ENCODE data around the gene FDXACB1. TPM values are rescaled to one million over a fixed set of nuclear protein-coding genes. Genes with fewer than 3 reads are reported as not detected.

Gene FDXACB1
- total and polyA plus RNA-seq, 9 of the 15 experiments (the other 6 are each of a cell fraction or from before 2014, with no cell fraction given): 3.2 to 7.5 (median 5.3) TPM

GRCh38 chr11:111837366-111837891 is 41.5 kb downstream of the FDXACB1 start:
- H3K4me3 ChIP-seq: no peak overlapping the region
- intact Hi-C loops (cut with micrococcal nuclease): no loop called here
- H3K27ac ChIP-seq (ENCODE audit: extremely low read depth, low read depth, low read length): no peak overlapping the region
- no peak for TF ChIP-seq PTTG1 (tag; IDR thresholded peaks at IDR 0.05; ENCODE audit: low read depth)
- TF ChIP-seq ZNF766 (CRISPR knock-in tag; conservative IDR thresholded peaks at IDR 0.05): no peak
- TF ChIP-seq SIN3B (IDR thresholded peaks at IDR 0.05; ENCODE audit: low read depth): no peak
- no peak for TF ChIP-seq FOXM1 (IDR thresholded peaks at IDR 0.05; ENCODE audit: low read depth)
- TF ChIP-seq FOXM1 (CRISPR knock-in tag; IDR thresholded peaks at IDR 0.05; ENCODE audit: low read depth): no peak
- TF ChIP-seq CHD7 (IDR thresholded peaks at IDR 0.05; ENCODE audit: low read depth, low read length): no peak
- TF ChIP-seq ZNF140 (CRISPR knock-in tag; IDR thresholded peaks at IDR 0.05): no peak
- no peak for TF ChIP-seq MEF2A (IDR thresholded peaks at IDR 0.05; ENCODE audit: control insufficient read depth, low read depth, low read length)
- no peak for TF ChIP-seq PURB (CRISPR knock-in tag; IDR thresholded peaks at IDR 0.05; ENCODE audit: low read depth)
- no peak for TF ChIP-seq ZSCAN32 (CRISPR knock-in tag; IDR thresholded peaks at IDR 0.05)
- TF ChIP-seq XRCC5 (IDR thresholded peaks at IDR 0.05; ENCODE audit: low read depth, low read length): no peak
- no peak for TF ChIP-seq MAFG (tag; conservative IDR thresholded peaks at IDR 0.05)
- ChIA-PET POLR2A (interaction anchor here (0.9 kb wide), 1 partner anchor 13 kb away, joined by 3 read pairs; no protein-coding TSS in a partner anchor), CTCF (ENCODE audit: low intra/inter-chr PET ratio) (no interaction called here)
- no peak overlapping the region for H3K9ac ChIP-seq (ENCODE audit: insufficient read depth in 1 of 2, low read depth in 2 of 2, low read length in 2 of 2)
- peaks cover 27% of the 10 kb centered on the region for H3K36me3 ChIP-seq (ENCODE audit: control insufficient read depth, insufficient read depth, low read length)
- 67% methylated on average over 5 of the region's 5 CpGs for WGBS (ENCODE audit: insufficient coverage, low coverage, missing lambda C conversion rate)
- H3K79me2 ChIP-seq (ENCODE audit: control insufficient read depth, insufficient read depth, low read length): no peaks in the 10 kb centered on the region
- peaks cover 0 to 3% of the 10 kb centered on the region in 2 experiments; a peak in 2 of 5 replicates for H3K4me1 ChIP-seq (replicated peaks in 1 of 2; ENCODE audit: control insufficient read depth in 2 of 2, insufficient read depth in 2 of 2, low read length in 2 of 2)
- DNase-seq (ENCODE audit: extremely low read depth in 1 of 4, low spot score in 3 of 4) (no peak), FAIRE-seq (no peak), ATAC-seq (no peak)
- H3K4me2 ChIP-seq (ENCODE audit: insufficient read depth, low read length): no peak overlapping the region
- no peaks in the 10 kb centered on the region for H3K27me3 ChIP-seq (ENCODE audit: control insufficient read depth in 2 of 2, insufficient read depth in 2 of 2, low read length in 2 of 2)
- H3K9me1 ChIP-seq (ENCODE audit: control insufficient read depth, insufficient read depth, low read length): no peaks in the 10 kb centered on the region
- H2AFZ ChIP-seq (ENCODE audit: low read depth, low read length): no peak overlapping the region
- no peaks in the 10 kb centered on the region for H3K9me3 ChIP-seq (replicated peaks; ENCODE audit: control insufficient read depth, insufficient read depth, low read depth, low read length)
- in situ Hi-C loops (cut with MboI): no loop called here
- BruUV-seq (replicated peaks): no TSS peak
- H4K20me1 ChIP-seq (replicated peaks; ENCODE audit: control insufficient read depth, insufficient read depth, low read length): no peaks in the 10 kb centered on the region

All from K562 (cell line).